HepG2 (cell line): ENCODE measurements around the gene TRIM3. TPM values are rescaled to one million over a fixed set of nuclear protein-coding genes. Genes with fewer than 3 reads are reported as not detected.

Experiments used
- AKAP8 ChIP-seq: sonication (generic); formaldehyde crosslinking; IDR thresholded peaks from 2 replicates; pipeline ENCODE4 v1.5.1; 2020; ENCODE audit warnings: mild to moderate bottlenecking, missing genetic modification reagents
- ARNTL ChIP-seq: sonication (generic); formaldehyde crosslinking; IDR thresholded peaks from 2 replicates; pipeline ENCODE4 v1.4.0; 2020; ENCODE audit warnings: mild to moderate bottlenecking, missing genetic modification reagents
- ELF4 ChIP-seq: sonication (generic); formaldehyde crosslinking; IDR thresholded peaks from 2 replicates; pipeline ENCODE4 v1.5.0; 2020; ENCODE audit warnings: missing genetic modification reagents, mild to moderate bottlenecking, moderate library complexity, borderline replicate concordance
- ELK4 ChIP-seq: sonication (generic); formaldehyde crosslinking; IDR thresholded peaks from 2 replicates; pipeline ENCODE4 v1.9.0; 2021; ENCODE audit warnings: missing genetic modification reagents, borderline replicate concordance
- EZH2 ChIP-seq: conservative IDR thresholded peaks from 2 replicates; pipeline ENCODE4 v1.6.1; 2012; ENCODE audit warnings: mild to moderate bottlenecking, low read depth, low read length, moderate library complexity
- HNF1B ChIP-seq: sonication (generic); formaldehyde crosslinking; IDR thresholded peaks from 2 replicates; pipeline ENCODE4 v1.5.1; 2020; ENCODE audit warnings: mild to moderate bottlenecking, moderate library complexity, missing genetic modification reagents
- IRX3 ChIP-seq: sonication (generic); formaldehyde crosslinking; IDR thresholded peaks from 2 replicates; pipeline ENCODE4 v1.8.1; 2023; ENCODE audit warnings: mild to moderate bottlenecking, low read depth, missing genetic modification reagents, borderline replicate concordance
- KDM3A ChIP-seq: IDR thresholded peaks from 2 replicates; pipeline ENCODE4 v1.6.1; 2018; ENCODE audit warnings: low read depth, missing compliant biosample characterization
- MIER3 ChIP-seq: IDR thresholded peaks from 2 replicates; pipeline ENCODE4 v1.6.1; 2016; ENCODE audit warnings: missing compliant biosample characterization, borderline replicate concordance
- NAIF1 ChIP-seq: sonication (generic); formaldehyde crosslinking; IDR thresholded peaks from 2 replicates; pipeline ENCODE4 v1.5.0; 2020; ENCODE audit warnings: mild to moderate bottlenecking, missing genetic modification reagents, borderline replicate concordance
- SALL2 ChIP-seq: sonication (generic); formaldehyde crosslinking; IDR thresholded peaks from 2 replicates; pipeline ENCODE4 v1.8.1; 2023; ENCODE audit warnings: mild to moderate bottlenecking, missing genetic modification reagents, inconsistent platforms
- SRSF4 ChIP-seq: fragments of 200-400 bp; formaldehyde crosslinking; IDR thresholded peaks from one replicate; pipeline ENCODE4 v1.6.1; 2018; ENCODE audit warnings: mild to moderate bottlenecking, low read depth, low read length, moderate library complexity; ENCODE audit not compliant: poor library complexity, severe bottlenecking
- TBX2 ChIP-seq: sonication (generic); formaldehyde crosslinking; IDR thresholded peaks from 2 replicates; pipeline ENCODE4 v1.5.0; 2020; ENCODE audit warnings: missing genetic modification reagents, mild to moderate bottlenecking, borderline replicate concordance
- ZBTB8A ChIP-seq: sonication (generic); formaldehyde crosslinking; IDR thresholded peaks from 2 replicates; pipeline ENCODE4 v1.4.0; 2020; ENCODE audit warnings: mild to moderate bottlenecking, low read depth, missing genetic modification reagents, borderline replicate concordance
- ZNF260 ChIP-seq: sonication (generic); formaldehyde crosslinking; IDR thresholded peaks from 2 replicates; pipeline ENCODE4 v1.4.0; 2020; ENCODE audit warnings: missing genetic modification reagents, low read depth, mild to moderate bottlenecking, borderline replicate concordance
- ZNF331 ChIP-seq: sonication (generic); formaldehyde crosslinking; IDR thresholded peaks from 2 replicates; pipeline ENCODE4 v1.4.0; 2020; ENCODE audit warnings: missing genetic modification reagents
- ZNF549 ChIP-seq: sonication (generic); formaldehyde crosslinking; IDR thresholded peaks from 2 replicates; pipeline ENCODE4 v1.5.0; 2020; ENCODE audit warnings: missing genetic modification reagents
- ZNF761 ChIP-seq: sonication (generic); formaldehyde crosslinking; conservative IDR thresholded peaks from 2 replicates; pipeline ENCODE4 v1.4.0; 2020; ENCODE audit warnings: mild to moderate bottlenecking, missing genetic modification reagents
- ZNF775 ChIP-seq: sonication (generic); formaldehyde crosslinking; IDR thresholded peaks from 2 replicates; pipeline ENCODE4 v1.4.0; 2020; ENCODE audit warnings: missing genetic modification reagents, mild to moderate bottlenecking, moderate library complexity, borderline replicate concordance
- ZNF850 ChIP-seq: sonication (generic); formaldehyde crosslinking; conservative IDR thresholded peaks from 2 replicates; pipeline ENCODE4 v1.9.0; 2021; ENCODE audit warnings: mild to moderate bottlenecking, missing genetic modification reagents
- ZNF879 ChIP-seq: sonication (generic); formaldehyde crosslinking; IDR thresholded peaks from 2 replicates; pipeline ENCODE4 v1.8.1; 2023; ENCODE audit warnings: missing genetic modification reagents
- polyA plus RNA-seq, 8 experiments: library from polyadenylated mRNA; depleted of rRNA in 3 of 8; stranded (reverse) in 7 of 8; unstranded in 1 of 8; fragments of >200 nt; fragmentation: Illumina TruSeq in 4 of 8; extraction: Trizol in 4 of 8; gene quantifications; 2 replicates each; pipeline versions ENCODE4 v1.2.1 to v1.2.3, GENCODE V29; 2011 to 2016; ENCODE audit warnings: low read depth in 4 of 8, missing spikeins in 1 of 8, mixed read lengths in 1 of 8; ENCODE audit not compliant: insufficient read depth in 1 of 8
- total RNA-seq, 5 experiments: library from RNA; depleted of rRNA; stranded (reverse); fragments of >200 nt; fragmentation: Illumina TruSeq; extraction: Trizol; gene quantifications; 2 replicates each; pipeline ENCODE4 v1.2.3, GENCODE V29; 2016; ENCODE audit warnings: low read depth in 1 of 5
- TF ChIP-seq, protein P1 (sequence below): sonication (generic); formaldehyde crosslinking; IDR thresholded peaks from 2 replicates; pipeline ENCODE4 v1.5.0; 2020; ENCODE audit warnings: mild to moderate bottlenecking, missing genetic modification reagents

TRIM3 gene
- total and polyA plus RNA-seq, 2 of the 13 experiments (the other 11 are each of a cell fraction or from before 2014, with no cell fraction given) = 3.6 to 6.3 TPM

DNA sequence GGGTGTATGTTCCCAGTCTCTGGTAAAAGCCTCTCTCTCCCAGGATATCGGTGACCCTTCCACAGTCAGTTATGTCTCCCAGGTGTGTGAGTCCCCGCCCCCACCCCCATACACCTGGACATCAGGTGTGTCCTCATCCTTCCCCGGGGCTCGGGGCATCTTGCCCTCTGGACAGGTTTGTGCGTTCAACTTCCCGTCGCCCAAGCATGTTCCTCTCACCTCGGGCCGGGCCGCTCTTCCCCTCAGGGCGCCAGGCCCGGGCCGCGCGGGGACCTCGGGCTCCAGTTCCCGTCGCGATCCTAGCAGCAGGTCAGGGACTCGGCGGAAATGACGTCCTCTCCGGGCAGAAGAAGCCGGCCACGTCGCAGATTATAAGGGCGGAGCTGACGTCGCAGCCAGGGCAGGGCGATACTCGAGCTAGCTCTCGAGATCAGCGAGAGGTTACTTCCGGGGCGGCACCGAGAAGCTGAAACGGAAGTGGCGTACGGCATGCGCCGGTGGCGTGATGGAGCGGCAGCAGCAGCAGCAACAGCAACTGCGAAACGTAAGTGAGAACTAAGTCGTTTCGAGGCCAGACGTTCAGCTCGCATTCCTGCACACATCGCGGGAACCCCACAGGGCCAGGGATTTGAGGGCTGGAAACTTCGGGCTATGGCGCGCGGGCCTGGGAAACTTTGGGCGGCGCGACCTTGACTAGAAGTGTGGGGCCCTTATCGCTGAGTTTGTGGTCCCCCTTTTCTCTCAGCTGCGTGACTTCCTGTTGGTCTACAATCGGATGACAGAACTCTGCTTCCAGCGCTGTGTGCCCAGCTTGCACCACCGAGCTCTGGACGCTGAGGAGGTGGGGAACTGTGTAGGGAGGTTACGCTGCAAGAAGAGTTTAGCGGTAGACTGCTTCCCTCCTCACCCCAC is 7.5 kb upstream of the TRIM3 start, which contains the start of the genes ARFIP2 and TIMM10B (continued):
- TF ChIP-seq ZBTB8A (CRISPR knock-in tag) (no peak), ZNF879 (CRISPR knock-in tag) (no peak), ELF4 (peak; percentile 85; the same call in 1 of the 2 replicates), TBX2 (CRISPR knock-in tag) (peak; percentile 75), ZNF761 (no peak; the same call in 1 of the 2 replicates), NAIF1 (peak; percentile 98), SRSF4 (no peak), ARNTL (CRISPR knock-in tag) (no peak), HNF1B (peak; percentile 97), EZH2 (no peak), ZNF260 (CRISPR knock-in tag) (no peak), SALL2 (CRISPR knock-in tag) (peak; percentile 92), ZNF775 (CRISPR knock-in tag) (no peak), AKAP8 (peak; percentile 45; the same call in 1 of the 2 replicates), ZNF549 (CRISPR knock-in tag) (no peak), MIER3 (CRISPR knock-in tag) (no peak), ZNF850 (no peak), ZNF331 (CRISPR knock-in tag) (peak; percentile 47; the same call in 1 of the 2 replicates), IRX3 (no peak), ELK4 (CRISPR knock-in tag) (no peak), KDM3A (CRISPR knock-in tag) (peak; percentile 74)
- TF ChIP-seq, protein P1, sequence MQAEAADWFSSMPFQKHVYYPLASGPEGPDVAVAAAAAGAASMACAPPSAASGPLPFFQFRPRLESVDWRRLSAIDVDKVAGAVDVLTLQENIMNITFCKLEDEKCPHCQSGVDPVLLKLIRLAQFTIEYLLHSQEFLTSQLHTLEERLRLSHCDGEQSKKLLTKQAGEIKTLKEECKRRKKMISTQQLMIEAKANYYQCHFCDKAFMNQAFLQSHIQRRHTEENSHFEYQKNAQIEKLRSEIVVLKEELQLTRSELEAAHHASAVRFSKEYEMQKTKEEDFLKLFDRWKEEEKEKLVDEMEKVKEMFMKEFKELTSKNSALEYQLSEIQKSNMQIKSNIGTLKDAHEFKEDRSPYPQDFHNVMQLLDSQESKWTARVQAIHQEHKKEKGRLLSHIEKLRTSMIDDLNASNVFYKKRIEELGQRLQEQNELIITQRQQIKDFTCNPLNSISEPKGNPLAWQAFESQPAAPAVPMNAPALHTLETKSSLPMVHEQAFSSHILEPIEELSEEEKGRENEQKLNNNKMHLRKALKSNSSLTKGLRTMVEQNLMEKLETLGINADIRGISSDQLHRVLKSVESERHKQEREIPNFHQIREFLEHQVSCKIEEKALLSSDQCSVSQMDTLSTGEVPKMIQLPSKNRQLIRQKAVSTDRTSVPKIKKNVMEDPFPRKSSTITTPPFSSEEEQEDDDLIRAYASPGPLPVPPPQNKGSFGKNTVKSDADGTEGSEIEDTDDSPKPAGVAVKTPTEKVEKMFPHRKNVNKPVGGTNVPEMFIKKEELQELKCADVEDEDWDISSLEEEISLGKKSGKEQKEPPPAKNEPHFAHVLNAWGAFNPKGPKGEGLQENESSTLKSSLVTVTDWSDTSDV (CRISPR knock-in tag) = no peak
